Measurements from ENCODE around the gene C19orf73.
"Not testable (repeated sequence)": the region's sequence is repeated elsewhere in the genome, so short reads cannot be mapped to it uniquely, and the experiment has no call there.

C19orf73 gene

GRCh38 chr19:49148784-49149651 is 30.1 kb upstream of the C19orf73 start:
- DNase-seq (ENCODE audit: low read depth): peak; percentile 65

GRCh38 chr19:49148044-49148682 is 29.2 kb upstream of the C19orf73 start:
- no peak for DNase-seq (ENCODE audit: low read depth)

GRCh38 chr19:49146408-49146770 is 27.4 kb upstream of the C19orf73 start:
- DNase-seq (ENCODE audit: low read depth): not testable (repeated sequence)

GRCh38 chr19:49145573-49146407 is 26.8 kb upstream of the C19orf73 start:
- DNase-seq (ENCODE audit: low read depth): peak; percentile 41

GRCh38 chr19:49142866-49143335 is 24.0 kb upstream of the C19orf73 start:
- no peak for DNase-seq (ENCODE audit: low read depth)

- no peak for DNase-seq (ENCODE audit: low read depth)
These were observed 22.4 kb upstream of the C19orf73 start for GRCh38 chr19:49141352-49141751.

- no peak for DNase-seq (ENCODE audit: low read depth)
These were observed 22.0 kb upstream of the C19orf73 start for GRCh38 chr19:49140951-49141350.

GRCh38 chr19:49136771-49137171 is 17.8 kb upstream of the C19orf73 start:
- DNase-seq (ENCODE audit: low read depth): no peak

- no peak for DNase-seq (ENCODE audit: low read depth)
These were observed 16.7 kb upstream of the C19orf73 start for GRCh38 chr19:49135686-49136085.

GRCh38 chr19:49133621-49134454 is 14.9 kb upstream of the C19orf73 start:
- DNase-seq (ENCODE audit: low read depth): no peak

GRCh38 chr19:49132974-49133609 is 14.1 kb upstream of the C19orf73 start:
- no peak for DNase-seq (ENCODE audit: low read depth)

- no peak for DNase-seq (ENCODE audit: low read depth)
These were observed 11.4 kb upstream of the C19orf73 start for GRCh38 chr19:49130325-49130724.

- DNase-seq (ENCODE audit: low read depth): no peak
These were observed 10.3 kb upstream of the C19orf73 start for GRCh38 chr19:49129238-49129583.

- DNase-seq (ENCODE audit: low read depth): no peak
These were observed 9.7 kb upstream of the C19orf73 start for GRCh38 chr19:49128545-49129237.

GRCh38 chr19:49127674-49128544 is 9.0 kb upstream of the C19orf73 start:
- peak; percentile 88 for DNase-seq (ENCODE audit: low read depth)

- DNase-seq (ENCODE audit: low read depth): not testable (repeated sequence)
These were observed 8.3 kb upstream of the C19orf73 start for GRCh38 chr19:49127225-49127624.

GRCh38 chr19:49126575-49126974 is 7.6 kb upstream of the C19orf73 start:
- DNase-seq (ENCODE audit: low read depth): no peak

GRCh38 chr19:49125025-49125731 is 6.2 kb upstream of the C19orf73 start:
- no peak for DNase-seq (ENCODE audit: low read depth)

GRCh38 chr19:49123285-49123684 is 4.3 kb upstream of the C19orf73 start:
- DNase-seq (ENCODE audit: low read depth): not testable (repeated sequence)
